HG02623 (cell line): ENCODE data around the gene COLGALT1.
"Not testable (repeated sequence)": the region's sequence is repeated elsewhere in the genome, so short reads cannot be mapped to it uniquely, and the experiment has no call there.

ENCODE experiments used
- ATAC-seq: cut with Tn5 transposase; IDR thresholded peaks from one replicate; pipeline ENCODE4 v1.9.1; 2021; ENCODE audit warnings: moderate library complexity; ENCODE audit not compliant: unreplicated experiment

Gene COLGALT1

DNA sequence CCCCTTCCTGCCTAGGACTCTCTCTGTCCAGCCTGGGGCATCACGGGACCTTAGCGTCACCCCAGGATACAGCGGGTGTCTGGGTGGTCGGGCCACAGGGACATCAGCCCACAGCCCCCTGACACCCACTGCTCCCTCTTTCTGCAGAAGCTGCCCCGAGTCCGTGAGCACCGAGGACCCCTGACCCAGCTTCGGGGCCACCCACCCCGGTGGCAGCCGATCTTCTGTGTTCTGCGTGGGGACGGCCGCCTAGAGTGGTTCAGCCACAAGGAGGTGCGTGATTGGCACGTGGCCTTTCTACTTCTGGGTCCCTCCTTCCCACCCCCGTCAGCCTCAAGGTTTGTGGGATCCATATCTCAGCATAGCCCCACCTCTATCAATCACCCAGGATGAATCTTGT lies 23.3 kb upstream of the COLGALT1 start:
- no peak for ATAC-seq

DNA sequence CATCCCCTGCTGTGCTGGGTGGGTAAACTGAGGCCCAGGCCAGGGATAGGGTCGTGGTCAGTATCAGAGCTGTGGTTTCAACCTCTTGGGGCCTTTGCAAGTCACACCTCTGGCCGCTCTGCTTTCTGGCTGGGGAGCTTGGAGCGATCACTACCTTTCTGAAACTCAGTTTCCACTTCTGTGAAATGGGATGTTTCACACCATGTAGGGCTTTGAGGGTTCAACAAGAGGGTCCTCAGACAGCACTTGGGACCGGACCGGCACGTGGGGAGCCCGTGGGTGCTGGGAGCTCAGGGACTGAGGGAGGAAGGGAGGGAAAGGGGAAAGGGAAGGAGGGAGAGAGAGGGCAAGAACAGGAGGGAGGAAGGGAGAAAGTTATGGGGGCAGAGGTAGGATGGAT lies 22.9 kb upstream of the COLGALT1 start:
- ATAC-seq = no peak

DNA sequence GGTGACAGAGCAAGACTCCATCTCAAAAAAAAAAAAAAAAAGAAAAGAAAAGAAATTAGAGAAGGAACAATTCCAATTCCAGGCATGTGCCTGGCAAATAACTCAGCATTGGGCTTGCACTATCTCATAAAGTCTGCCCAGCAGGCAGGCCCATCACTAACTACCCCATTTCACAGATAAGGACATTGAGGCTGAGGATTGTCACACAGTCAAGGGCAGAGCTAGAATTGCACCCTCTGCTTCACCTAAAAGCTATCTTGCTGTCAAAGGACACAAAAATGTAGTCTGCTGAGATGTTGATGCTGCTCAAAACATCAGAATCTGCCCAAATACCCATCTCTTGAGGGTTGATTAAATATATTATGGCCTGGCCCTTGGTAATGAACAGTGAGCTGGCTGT lies 20.7 kb upstream of the COLGALT1 start:
- ATAC-seq = no peak

DNA sequence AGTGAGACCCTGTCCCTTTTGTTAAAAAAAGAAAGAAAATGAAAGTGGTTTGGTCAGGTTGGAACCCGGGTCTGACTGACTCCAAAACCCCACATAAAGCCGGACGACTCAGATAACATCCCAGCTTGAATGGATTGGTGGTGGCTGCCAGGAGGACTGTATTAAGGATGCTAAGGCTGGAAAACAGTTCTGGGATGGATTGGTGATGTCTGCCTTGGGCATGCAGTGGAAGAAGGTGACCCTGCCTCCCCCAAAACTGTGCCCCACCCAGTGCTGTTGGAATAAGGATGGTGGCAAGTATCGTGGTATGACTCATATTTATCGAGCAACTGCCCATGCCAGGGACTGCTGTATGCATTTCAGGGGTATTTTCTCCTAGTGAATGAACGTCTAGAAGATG lies 18.5 kb upstream of the COLGALT1 start:
- ATAC-seq = no peak

DNA sequence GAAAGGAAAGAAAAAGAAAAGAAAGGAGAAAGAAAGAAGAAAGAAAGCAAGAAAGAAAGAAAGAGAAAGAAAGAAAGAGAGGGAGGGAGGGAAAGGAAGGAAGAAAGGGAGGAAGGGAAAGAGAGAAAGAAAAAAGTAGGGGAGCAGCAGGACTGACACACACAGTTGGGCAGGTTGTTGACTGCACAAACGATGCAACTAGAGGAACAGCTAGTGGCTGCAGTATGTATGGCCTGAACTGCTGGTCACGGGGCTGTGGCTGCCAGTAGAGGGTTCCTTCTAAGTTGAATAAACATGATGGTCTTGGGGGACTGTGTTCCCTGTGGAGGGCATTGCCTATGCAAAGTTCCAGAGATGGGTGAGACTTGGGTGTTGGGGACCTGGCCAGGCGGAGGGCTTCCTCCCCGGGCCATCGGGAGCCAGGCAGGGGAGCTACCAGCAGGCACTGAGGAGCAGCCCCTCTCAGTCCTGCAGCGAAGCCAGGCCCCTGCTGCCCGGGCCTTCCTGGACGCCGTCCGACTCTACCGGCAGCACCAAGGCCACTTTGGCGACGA lies 16.7 kb upstream of the COLGALT1 start:
- no peak for ATAC-seq

DNA sequence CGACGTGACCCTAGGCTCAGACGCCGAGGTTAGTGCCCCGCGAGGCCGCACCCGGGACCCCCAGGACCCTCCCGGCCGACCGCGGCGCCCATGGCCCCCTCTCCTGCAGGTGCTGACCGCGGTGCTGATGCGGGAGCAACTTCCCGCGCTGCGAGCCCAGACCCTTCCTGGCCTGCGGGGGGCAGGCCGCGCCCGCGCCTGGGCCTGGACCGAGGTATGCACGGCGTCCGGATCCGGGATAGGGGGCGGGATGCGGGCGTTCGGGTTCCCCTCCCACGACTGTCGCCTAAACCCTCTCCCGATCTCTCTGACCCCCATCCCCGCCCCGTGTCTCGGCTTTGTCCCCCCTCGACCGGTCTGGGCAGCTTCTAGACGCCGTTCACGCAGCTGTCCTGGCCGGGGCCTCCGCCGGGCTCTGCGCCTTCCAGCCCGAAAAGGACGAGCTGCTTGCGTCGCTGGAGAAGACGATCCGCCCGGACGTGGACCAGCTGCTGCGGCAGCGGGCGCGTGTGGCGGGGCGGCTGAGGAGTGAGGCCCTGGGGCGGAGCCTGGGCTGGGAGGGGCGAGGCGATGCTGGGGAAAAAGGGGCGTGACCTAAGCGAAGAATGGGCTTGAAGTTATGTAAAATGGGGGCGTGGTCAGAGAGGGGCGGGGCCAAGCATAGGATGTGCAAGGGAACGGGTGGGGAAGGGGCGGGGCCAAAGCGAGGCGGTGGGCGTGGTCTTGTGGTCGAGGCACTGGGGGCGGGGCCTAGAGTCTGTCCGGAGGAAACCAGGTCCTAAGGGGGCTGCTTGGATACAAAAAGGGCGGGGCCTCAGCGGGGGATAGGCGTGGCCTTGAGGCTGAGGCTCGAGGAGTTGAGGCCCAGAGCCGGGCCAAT lies 16.0 kb upstream of the COLGALT1 start:
- peak; percentile 45 for ATAC-seq

DNA sequence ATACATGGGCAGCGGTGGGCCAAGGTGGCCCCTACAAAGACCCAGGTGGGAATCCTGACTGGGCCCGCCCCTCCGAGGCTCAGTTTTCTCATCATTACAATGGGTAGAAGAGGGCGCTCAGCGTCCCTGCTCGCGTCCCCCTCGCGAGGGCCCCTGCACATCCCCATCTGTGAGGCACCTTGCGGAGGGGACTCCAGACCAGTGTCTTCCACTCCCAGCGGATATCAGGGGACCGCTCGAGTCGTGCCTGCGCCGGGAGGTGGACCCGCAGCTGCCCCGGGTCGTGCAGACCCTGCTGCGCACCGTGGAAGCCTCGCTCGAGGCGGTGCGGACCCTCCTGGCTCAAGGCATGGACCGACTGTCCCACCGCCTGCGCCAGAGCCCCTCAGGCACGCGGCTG lies 15.3 kb upstream of the COLGALT1 start:
- no peak for ATAC-seq

DNA sequence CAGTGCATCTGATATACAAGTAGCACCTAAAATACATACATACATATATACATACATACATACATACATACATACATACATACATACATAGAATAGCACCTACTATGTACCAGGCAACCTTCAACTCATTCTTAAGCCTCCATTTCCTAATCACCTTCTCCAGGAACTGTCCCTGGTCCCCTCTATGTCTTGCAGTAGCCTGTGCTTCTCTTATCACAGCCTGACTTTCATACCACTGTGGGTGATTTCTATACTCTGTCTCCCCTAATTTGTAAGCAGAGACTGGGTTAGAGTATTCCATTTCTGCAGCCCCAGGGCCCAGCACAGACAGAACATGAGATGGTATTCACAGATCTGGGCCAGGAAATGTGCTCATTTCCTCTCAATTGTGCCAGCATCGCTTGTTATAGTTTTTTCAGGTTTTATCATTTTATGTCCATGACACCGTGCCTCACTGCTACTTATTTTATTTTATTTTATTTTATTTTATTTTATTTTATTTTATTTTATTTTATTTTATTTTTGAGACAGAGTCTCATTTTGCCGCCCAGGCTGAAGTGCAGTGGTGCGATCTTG lies 14.2 kb upstream of the COLGALT1 start:
- no peak for ATAC-seq

DNA sequence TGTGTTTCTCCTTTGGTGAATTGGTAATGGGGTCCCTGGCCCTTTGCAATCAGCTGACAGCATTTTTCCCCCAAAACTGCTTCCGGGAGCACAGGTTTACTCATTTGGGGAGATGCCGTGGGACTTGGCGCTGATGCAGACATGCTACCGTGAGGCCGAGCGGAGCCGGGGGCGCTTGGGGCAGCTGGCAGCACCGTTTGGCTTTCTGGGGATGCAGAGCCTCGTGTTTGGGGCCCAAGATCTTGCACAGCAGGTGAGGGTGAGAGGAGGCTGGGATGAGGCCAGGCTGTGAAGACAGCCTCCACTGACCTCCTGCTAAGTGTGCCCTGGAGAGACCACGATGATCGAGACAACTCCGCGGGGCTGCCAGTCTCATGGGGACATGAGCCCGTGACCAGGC lies 13.4 kb upstream of the COLGALT1 start:
- no peak for ATAC-seq

DNA sequence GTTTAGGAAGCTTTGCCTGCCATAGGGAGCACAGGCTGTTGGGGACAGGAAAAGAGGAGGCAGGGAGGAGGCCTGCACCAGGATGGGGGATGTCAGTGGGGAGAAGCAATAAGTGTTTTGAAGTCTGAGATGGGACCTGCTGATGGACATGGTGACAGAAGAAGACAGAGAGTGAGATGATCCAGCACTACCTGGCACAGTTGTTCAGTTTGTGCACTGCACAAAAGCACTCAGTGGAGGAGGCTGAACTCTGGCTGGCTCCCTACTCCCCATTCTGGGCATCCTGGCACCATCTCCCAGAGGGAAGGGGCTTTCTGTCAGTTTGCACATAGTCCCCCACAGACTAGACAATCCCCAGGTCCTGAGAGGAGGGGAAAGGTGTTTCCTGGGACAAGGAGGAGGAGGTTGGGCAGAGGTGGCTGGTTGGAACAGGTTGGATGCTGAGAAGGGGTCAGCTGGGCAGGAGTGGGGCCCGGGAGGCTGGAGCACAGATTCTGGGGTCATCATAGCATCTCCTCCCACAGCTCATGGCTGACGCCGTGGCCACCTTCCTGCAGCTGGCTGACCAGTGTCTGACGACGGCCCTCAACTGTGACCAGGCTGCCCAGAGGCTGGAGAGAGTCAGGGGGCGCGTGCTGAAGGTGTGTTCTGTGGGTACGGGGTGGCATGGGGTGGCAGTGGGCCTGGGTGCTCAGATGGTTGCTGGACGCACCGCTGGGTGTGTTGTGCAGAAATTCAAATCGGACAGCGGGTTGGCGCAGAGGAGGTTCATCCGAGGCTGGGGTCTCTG lies 12.5 kb upstream of the COLGALT1 start:
- ATAC-seq = no peak

DNA sequence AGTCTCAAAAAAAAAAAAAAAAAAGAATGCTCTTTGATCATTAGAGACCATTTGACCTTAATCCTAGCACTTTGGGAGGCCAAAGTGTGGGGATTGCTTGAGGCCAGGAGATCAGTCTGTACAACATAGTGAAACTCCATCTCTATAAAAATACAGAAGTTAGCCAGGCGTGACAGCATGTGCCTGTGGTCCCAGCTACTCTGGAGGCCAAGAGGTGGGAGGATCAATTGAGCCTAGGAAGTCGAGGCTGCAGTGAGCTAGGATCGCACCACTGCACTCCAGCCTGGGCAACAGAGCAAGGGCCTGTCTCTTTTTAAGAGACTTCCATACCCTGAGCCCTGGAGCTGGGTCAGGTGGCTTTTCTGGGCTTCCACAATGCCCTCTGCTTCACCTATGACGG lies 11.5 kb upstream of the COLGALT1 start:
- ATAC-seq = no peak

DNA sequence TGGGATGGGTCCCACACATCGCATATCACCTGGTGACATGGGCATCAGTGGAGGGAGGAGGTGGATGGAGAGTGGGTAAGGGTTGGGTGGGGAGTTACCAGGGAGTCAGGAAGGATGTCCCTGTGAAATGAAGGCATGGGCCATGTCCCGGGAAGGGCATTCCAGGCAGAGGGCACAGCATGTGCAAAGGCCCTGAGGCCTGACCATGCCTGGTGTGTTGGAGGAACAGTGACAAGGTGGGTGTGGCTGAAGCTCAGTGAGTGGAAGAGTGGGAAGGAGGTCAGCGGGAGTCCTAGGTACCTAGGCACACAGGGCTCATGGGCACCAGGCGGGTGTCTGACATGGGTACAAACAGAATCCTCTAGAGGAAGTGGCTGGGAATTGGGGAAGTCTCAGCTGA lies 11.0 kb upstream of the COLGALT1 start:
- no peak for ATAC-seq

DNA sequence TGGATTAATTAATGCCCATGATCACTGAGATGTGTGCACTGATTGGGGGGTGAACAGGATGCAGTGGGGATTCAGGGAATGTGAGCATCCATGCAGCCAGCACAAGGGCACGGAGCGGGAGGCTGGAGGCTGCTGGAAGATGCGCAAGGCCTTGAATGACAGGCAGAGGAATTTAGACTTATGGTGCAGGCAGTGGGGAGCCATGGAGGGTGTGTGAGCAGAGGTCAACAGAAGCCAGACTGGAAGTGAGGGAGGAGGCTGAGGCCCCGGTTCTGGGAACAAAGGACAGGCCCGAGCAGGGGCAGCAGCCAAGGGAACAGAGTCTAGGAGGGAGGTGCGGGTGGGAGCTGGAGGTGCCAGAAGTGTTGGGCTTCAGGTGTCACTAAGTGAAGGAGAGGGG lies 7.3 kb upstream of the COLGALT1 start:
- ATAC-seq = no peak

DNA sequence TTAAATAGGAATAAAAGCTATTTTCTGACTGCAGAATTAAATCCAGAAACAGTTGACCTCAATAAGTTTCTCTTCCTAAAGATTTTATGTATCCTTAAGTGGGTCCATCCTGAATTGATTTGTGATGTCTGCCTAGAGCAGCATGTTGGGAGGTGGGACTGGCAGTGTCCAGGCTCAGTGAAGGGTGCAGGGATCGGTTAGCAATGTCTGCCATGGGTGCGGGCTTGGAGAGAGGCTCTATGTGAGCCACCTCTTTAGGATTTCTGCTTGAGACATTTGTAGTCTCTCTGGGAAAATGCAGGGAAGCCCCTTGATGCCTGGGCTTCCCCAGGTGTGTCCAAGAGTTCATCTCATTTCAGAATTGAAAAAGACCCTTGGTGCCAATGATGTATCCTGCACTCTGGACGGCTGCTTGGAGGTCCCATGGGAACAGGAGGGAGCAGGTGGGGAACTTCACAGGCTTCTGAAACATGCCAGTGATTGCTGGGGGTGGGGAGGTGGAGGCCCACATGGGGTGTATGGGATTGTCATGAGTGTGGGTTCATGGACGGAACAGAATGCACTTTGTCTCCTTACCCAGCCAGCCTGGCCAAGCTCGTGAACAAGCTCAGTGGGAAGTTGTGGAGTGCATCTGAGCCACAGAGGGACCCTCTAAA lies 6.2 kb upstream of the COLGALT1 start:
- no peak for ATAC-seq

DNA sequence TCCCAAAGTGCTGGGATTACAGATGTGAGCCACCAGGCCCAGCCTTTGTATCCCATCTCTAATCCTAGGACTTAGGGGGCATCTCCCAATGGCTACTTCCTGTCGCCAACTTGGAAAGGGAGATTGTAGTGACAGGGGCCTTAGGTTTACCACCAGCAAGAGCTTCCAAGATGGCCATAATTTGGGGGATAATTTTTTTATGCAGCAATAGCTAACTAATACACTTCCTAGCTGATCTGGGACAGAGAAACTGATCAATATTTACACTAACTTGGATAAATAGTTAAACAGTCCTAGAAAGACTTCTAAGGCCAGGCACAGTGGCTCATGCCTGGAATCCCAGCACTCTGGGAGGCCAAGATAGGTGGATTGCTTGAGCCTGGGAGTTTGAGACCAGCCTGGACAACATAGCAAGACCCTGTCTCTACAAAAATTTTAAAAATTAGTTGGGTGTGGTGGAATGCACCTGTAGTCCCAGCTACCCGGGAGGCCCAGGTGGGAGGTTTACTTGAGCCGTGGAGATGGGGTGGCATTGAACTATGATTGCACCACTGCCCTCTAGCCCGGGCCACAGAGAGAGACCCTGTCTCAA lies 5.3 kb upstream of the COLGALT1 start:
- no peak for ATAC-seq

DNA sequence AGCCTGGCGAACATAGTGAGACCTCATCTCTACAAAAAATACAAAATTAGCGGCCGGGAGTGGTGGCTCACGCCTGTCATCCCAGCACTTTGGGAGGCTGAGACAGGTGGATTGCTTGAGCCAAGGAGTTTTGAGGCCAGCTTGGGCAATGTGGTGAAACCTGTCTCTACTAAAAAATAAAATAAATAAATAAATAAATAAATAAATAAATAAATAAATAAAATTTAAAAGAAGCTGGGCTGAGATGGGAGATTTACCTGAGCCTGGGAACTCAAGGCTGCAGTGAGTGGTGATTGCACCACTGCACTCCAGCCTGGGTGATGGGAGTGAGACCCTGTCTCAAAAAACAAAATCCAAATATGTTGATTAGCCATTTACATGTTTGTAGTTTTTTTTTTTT lies 2.7 kb upstream of the COLGALT1 start:
- not testable (repeated sequence) for ATAC-seq

DNA sequence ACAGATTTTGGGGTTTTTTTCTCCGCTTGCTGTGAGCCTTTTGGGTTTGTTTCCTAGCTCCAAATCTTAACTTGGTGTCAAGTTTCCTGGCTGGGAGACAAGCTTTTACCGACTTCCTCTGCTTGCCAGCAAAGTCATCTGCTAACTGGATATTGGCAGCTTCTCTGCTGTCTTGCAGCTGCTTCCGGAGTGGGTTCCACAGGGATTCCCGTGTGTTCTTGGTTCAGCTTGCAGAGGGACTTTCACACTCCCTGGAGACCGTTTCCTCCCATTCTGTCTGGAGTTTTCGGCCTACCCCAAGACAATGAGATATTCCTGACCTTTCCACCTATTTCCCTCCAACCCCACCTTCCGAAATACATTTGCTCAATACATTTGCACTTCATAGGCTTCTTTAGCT lies 2.2 kb upstream of the COLGALT1 start:
- ATAC-seq = no peak

DNA sequence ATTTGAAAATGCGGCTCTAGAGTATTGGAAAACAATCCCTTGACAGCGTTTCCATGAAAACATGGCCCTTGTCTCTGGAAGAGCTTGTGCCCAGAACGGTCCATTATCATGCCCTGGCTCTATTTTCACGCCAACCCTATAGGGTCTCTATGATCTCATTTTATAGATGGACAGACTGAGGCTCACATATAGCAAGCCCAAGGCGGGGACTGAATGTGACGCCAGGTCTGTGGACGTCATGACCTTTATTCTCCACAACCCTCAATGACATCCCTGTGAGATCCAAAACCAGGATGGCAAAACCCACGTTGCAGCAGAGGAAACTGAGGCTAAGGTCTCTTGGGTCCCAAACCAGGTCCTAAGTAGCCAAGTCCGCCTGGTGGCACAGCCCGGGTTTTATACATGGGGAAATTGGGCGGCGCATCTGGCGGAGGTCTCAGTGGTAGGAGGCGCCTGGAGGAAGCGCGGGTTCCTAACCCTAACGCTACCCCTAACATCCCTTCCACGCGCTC lies 425 bp upstream of the COLGALT1 start:
- ATAC-seq = no peak

DNA sequence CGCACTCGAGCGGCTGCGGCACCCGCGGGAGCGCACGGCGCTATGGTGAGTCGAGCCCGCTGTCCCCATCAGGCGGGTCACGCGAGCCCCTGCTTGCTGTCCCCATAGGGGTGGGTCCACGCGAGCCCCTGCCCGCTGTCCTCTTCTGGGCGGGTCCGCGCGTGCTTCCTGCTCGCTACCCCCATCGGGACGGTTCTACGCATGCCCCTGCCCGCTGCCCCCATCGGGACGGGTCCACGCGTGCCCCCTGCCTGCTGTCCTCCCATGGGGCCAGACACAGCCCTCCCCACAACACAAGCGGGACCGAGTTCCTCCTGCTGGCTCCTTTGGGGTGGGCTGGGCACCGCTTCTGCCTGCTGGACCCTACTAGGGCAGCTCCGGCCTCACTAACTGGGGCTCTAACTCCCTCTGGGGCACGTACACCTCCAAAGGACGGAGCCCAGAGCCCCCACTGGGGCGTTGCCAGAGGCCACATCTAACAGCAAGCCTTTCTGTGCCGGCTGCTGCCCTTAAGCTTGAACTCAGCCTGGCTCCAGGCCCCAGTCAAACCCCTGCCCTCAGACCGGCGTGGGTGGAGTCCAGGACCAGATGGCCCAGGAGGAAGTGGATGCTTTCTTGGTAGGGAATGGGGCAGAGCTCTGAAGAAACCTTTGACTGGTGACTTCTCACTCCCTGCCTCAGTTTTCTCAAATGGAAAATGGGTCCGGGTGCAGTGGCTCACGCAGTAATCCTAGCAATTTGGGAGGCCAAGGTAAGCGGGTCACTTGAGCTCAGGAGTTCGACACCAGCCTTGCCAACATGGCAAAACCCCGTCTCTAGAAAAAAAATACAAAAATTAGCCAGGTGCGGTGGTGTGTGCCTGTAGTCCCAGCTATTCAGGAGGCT lies 722 bp downstream of the COLGALT1 start:
- peak; percentile 30 for ATAC-seq

DNA sequence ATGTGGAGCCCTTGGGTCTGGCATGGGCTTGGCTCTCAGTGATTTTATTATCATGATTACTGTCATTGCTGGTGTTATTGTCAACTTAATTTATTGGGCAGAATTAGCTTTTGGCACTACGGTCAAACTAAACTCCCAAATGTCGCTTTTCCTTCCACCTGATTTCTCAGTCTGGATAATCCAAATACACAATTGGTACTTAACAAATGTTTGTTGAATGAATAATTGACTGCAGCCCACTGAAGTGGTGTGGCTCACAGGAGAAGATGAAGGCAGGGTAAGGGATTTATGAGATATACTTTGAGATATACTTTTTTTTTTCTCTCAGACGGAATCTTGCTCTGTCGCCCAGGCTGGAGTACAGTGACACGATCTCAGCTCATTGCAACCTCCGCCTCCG lies 1.5 kb downstream of the COLGALT1 start:
- ATAC-seq = no peak
